Keratinocyte (primary cell): Measurements from ENCODE around the gene CCDC192. TPM values are rescaled to one million over a fixed set of nuclear protein-coding genes. Genes with fewer than 3 reads are reported as not detected.

ENCODE experiments used
- DNase-seq: peaks from one replicate; pipeline ENCODE4 v3.0.0-alpha.2; 2011; ENCODE audit warnings: low read depth, missing footprints, low spot score
- FAIRE-seq: peaks from 2 replicates; lab custom pipeline; 2011; peaks lifted over from hg19 to GRCh38; lab: Jason Lieb, UNC
- H2AFZ ChIP-seq: 2 replicates; pipeline ENCODE4 v1.6.0; 2012; ENCODE audit warnings: low read length, control low read depth, inconsistent platforms; ENCODE audit not compliant: control insufficient read depth
- H3K27ac ChIP-seq: 2 replicates; pipeline ENCODE4 v1.5.1; 2011; ENCODE audit warnings: low read length; ENCODE audit not compliant: control insufficient read depth, insufficient read depth
- H3K27me3 ChIP-seq: 3 replicates; pipeline ENCODE4 v1.6.0; 2011; ENCODE audit warnings: low read length; ENCODE audit not compliant: control insufficient read depth, insufficient read depth; ENCODE audit errors: extremely low read depth
- H3K36me3 ChIP-seq, 2 experiments: 2 replicates in 1 of 2; 3 replicates in 1 of 2; pipeline ENCODE4 v1.5.1; 2011; ENCODE audit warnings: low read length in 2 of 2, mild to moderate bottlenecking in 1 of 2; ENCODE audit not compliant: control insufficient read depth in 2 of 2, insufficient read depth in 2 of 2; ENCODE audit errors: extremely low read depth in 1 of 2
- H3K4me1 ChIP-seq: 3 replicates; pipeline ENCODE4 v1.5.1; 2011; ENCODE audit warnings: low read length; ENCODE audit not compliant: control insufficient read depth, insufficient read depth; ENCODE audit errors: extremely low read depth
- H3K4me2 ChIP-seq: 3 replicates; pipeline ENCODE4 v1.6.0; 2011; ENCODE audit warnings: low read depth, low read length; ENCODE audit not compliant: control insufficient read depth, insufficient read depth; ENCODE audit errors: extremely low read depth
- H3K4me3 ChIP-seq, 3 experiments: fragments of 200-600 bp in 1 of 3; sonication (generic) in 1 of 3; 2 replicates in 2 of 3; 3 replicates in 1 of 3; pipeline ENCODE4 v1.5.1; 2011 to 2016; ENCODE audit warnings: low read length in 3 of 3, mild to moderate bottlenecking in 3 of 3, control low read depth in 2 of 3, inconsistent platforms in 1 of 3, low read depth in 1 of 3, mixed read lengths in 1 of 3, mixed run types in 1 of 3, moderate library complexity in 1 of 3; ENCODE audit not compliant: control insufficient read depth in 2 of 3, insufficient read depth in 2 of 3; ENCODE audit errors: extremely low read depth in 1 of 3
- H3K79me2 ChIP-seq: 2 replicates; pipeline ENCODE4 v1.6.0; 2012; ENCODE audit warnings: low read length; ENCODE audit not compliant: control insufficient read depth, insufficient read depth
- H3K9ac ChIP-seq: 3 replicates; pipeline ENCODE4 v1.6.0; 2011; ENCODE audit warnings: low read length; ENCODE audit not compliant: control insufficient read depth, insufficient read depth; ENCODE audit errors: extremely low read depth
- H3K9me1 ChIP-seq: 3 replicates; pipeline ENCODE4 v1.6.0; 2011; ENCODE audit warnings: low read length; ENCODE audit not compliant: control insufficient read depth, insufficient read depth; ENCODE audit errors: extremely low read depth
- H3K9me3 ChIP-seq: 2 replicates; pipeline ENCODE4 v1.5.1; 2012; ENCODE audit warnings: low read depth, low read length; ENCODE audit not compliant: control insufficient read depth
- H4K20me1 ChIP-seq: 3 replicates; pipeline ENCODE4 v1.6.0; 2011; ENCODE audit warnings: low read length; ENCODE audit not compliant: control insufficient read depth, insufficient read depth; ENCODE audit errors: extremely low read depth
- CTCF ChIP-seq, 3 experiments: IDR thresholded peaks in 1 of 3; conservative IDR thresholded peaks in 1 of 3; optimal IDR thresholded peaks in 1 of 3; 2 replicates in 2 of 3; 3 replicates in 1 of 3; pipeline versions ENCODE3 to v1.5.1; 2011; ENCODE audit warnings: low read length in 3 of 3, mild to moderate bottlenecking in 3 of 3, moderate library complexity in 2 of 3, control low read depth in 1 of 3, inconsistent platforms in 1 of 3; ENCODE audit not compliant: insufficient read depth in 2 of 3; ENCODE audit errors: extremely low read depth in 1 of 3
- EZH2 ChIP-seq: IDR thresholded peaks from one replicate; pipeline ENCODE4 v1.6.1; 2012; ENCODE audit warnings: inconsistent platforms, mild to moderate bottlenecking, low read length, moderate library complexity
- dilution Hi-C: fragments of 300-500 bp; cut with MboI; formaldehyde crosslinking; loops from one replicate; pipeline ENCODE4 v1.7.0; 2020; ENCODE audit warnings: low sequenced_read_pairs; ENCODE audit not compliant: extremely low pct_ligation_motif_present
- polyA plus RNA-seq, 5 experiments: library from polyadenylated mRNA; depleted of rRNA in 3 of 5; stranded (reverse) in 3 of 5; stranded (forward) in 1 of 5; unstranded in 1 of 5; fragments of >200 nt; gene quantifications; 1 replicate in 1 of 5; 2 replicates in 3 of 5; 3 replicates in 1 of 5; pipeline versions ENCODE4 v1.2.1 to v1.2.3, GENCODE V29; 2011 to 2012; ENCODE audit warnings: missing spikeins in 2 of 5, low read depth in 1 of 5, low replicate concordance in 1 of 5

Gene CCDC192
- polyA plus RNA-seq, 1 donor (not counting 4 experiments of a cell fraction or from before 2014, with no cell fraction given) = not detected

- FAIRE-seq = no peak
- Histone ChIP-seq H3K36me3 (no peaks in the 10 kb centered on the region), H3K4me3 (no peak overlapping the region), H3K4me1 (peaks cover 14% of the 10 kb centered on the region), H3K27me3 (no peaks in the 10 kb centered on the region), H3K9ac (no peak overlapping the region), H3K9me3 (no peaks in the 10 kb centered on the region), H2AFZ (no peak overlapping the region), H3K79me2 (no peaks in the 10 kb centered on the region), H4K20me1 (no peaks in the 10 kb centered on the region), H3K4me2 (no peak overlapping the region), H3K27ac (no peak overlapping the region), H3K9me1 (no peaks in the 10 kb centered on the region)
- dilution Hi-C loops = no loop called here
- no peak for TF ChIP-seq CTCF (optimal IDR thresholded peaks at IDR 0.05 in 1 of 3, IDR thresholded peaks at IDR 0.05 in 1 of 3, conservative IDR thresholded peaks at IDR 0.05 in 1 of 3; ENCODE audit: extremely low read depth in 1 of 3, insufficient read depth in 2 of 3, low read length in 3 of 3)
- TF ChIP-seq EZH2 = no peak
- no peak for DNase-seq
These were observed 164.0 kb downstream of the CCDC192 start for GRCh38 chr5:127867022-127867783.

DNA sequence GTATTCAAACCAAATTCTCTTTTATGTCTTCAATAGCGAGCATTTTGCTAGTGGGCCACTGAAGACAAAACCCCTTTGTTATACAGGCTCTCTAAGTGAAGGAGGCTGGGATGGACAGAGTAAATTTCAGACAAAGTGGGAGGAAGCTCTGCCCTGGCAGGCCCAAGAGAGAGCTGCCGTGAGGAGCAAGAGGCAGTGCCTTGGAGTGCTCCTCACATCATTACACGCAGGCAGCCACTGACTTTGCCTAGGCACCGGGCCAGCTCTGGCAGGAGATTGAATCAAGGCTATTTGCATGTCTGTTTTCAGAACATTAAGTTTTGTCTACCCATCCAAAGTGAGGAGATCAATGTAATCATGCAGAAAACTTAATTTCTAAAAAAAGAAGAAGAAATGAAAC lies 167.7 kb downstream of the CCDC192 start:
- Histone ChIP-seq H3K9me1 (no peaks in the 10 kb centered on the region), H3K4me1 (peaks cover 19% of the 10 kb centered on the region), H3K4me2 (no peak overlapping the region), H3K79me2 (no peaks in the 10 kb centered on the region), H3K9ac (no peak overlapping the region), H3K27me3 (no peaks in the 10 kb centered on the region), H3K4me3 (no peak overlapping the region), H2AFZ (peak overlapping the region; percentile 30), H3K36me3 (no peaks in the 10 kb centered on the region), H3K9me3 (no peaks in the 10 kb centered on the region), H4K20me1 (no peaks in the 10 kb centered on the region), H3K27ac (no peak overlapping the region)
- dilution Hi-C loops = no loop called here
- no peak for DNase-seq
- FAIRE-seq = peak; percentile 86
- no peak for TF ChIP-seq CTCF (optimal IDR thresholded peaks at IDR 0.05 in 1 of 3, IDR thresholded peaks at IDR 0.05 in 1 of 3, conservative IDR thresholded peaks at IDR 0.05 in 1 of 3; ENCODE audit: extremely low read depth in 1 of 3, insufficient read depth in 2 of 3, low read length in 3 of 3)
- no peak for TF ChIP-seq EZH2
